Right lobe of liver (tissue), 6 donors: ENCODE measurements around the gene CDH16. TPM values are rescaled to one million over a fixed set of nuclear protein-coding genes. Genes with fewer than 3 reads are reported as not detected.
"Not testable (repeated sequence)": the region's sequence is repeated elsewhere in the genome, so short reads cannot be mapped to it uniquely, and the experiment has no call there.

ENCODE experiments used
- ATAC-seq, 4 donors: fragments of 200-7000 bp; cut with Tn5 transposase; one replicate each; pipeline ENCODE4 v1.9.1; 2020; ENCODE audit warnings: mild to moderate bottlenecking in 4 of 4, moderate library complexity in 4 of 4
- DNase-seq, 3 donors: peaks; one replicate each; pipeline ENCODE4 v3.0.0-alpha.2; 2020
- H3K27ac ChIP-seq, 3 donors: fragments of 200-600 bp; one replicate each; pipeline ENCODE4 v1.8.0; 2022
- H3K27me3 ChIP-seq, 2 donors: fragments of 200-600 bp; one replicate each; pipeline ENCODE4 v1.8.0; 2022
- H3K36me3 ChIP-seq, 4 donors: fragments of 200-600 bp; sonication (generic) in 1 of 4; one replicate each; pipeline versions ENCODE4 v1.5.1 to v1.8.0; 2017 to 2022; ENCODE audit warnings: control low read depth in 1 of 4
- H3K4me1 ChIP-seq, 4 donors: fragments of 200-600 bp; sonication (generic) in 1 of 4; one replicate each; pipeline versions ENCODE4 v1.5.1 to v1.8.0; 2017 to 2022; ENCODE audit warnings: control low read depth in 1 of 4
- H3K4me3 ChIP-seq, 3 donors: fragments of 200-600 bp; one replicate each; pipeline ENCODE4 v1.8.0; 2022
- H3K9me3 ChIP-seq, 4 donors: fragments of 200-600 bp; sonication (generic) in 1 of 4; one replicate each; pipeline versions ENCODE4 v1.5.1 to v1.8.0; 2017 to 2022; ENCODE audit warnings: control low read depth in 1 of 4
- CTCF ChIP-seq, 4 donors: fragments of 200-600 bp in 3 of 4; fragments of 450-650 bp in 1 of 4; IDR thresholded peaks; one replicate each; pipeline versions ENCODE4 v1.5.1 to v1.8.0; 2016 to 2022; ENCODE audit warnings: antibody characterized with exemption in 4 of 4, mild to moderate bottlenecking in 2 of 4
- POLR2A ChIP-seq: fragments of 450-650 bp; IDR thresholded peaks from one replicate; pipeline ENCODE4 v1.6.1; 2017; ENCODE audit warnings: antibody characterized with exemption, mild to moderate bottlenecking
- WGBS: methylation state at CpG from one replicate; pipeline ENCODE4 v1.1.6; 2018; ENCODE audit warnings: low coverage, low lambda C conversion rate; ENCODE audit not compliant: insufficient coverage; ENCODE audit errors: missing lambda C conversion rate; 5-methylcytosine and 5-hydroxymethylcytosine counted together
- intact Hi-C, 2 donors: fragments of 100-400 bp; cut with DNase I; formaldehyde crosslinking; loops; one replicate each; pipeline versions ENCODE4 v1.11.2 to v1.14.1; 2022
- total RNA-seq, 6 experiments: library from RNA; depleted of rRNA in 2 of 6; stranded (reverse); fragments of >200 nt in 2 of 6; fragmentation: NEBNext Ultra II Directional in 3 of 6; extraction: Animal tissue kit (Norgen Biotek cat#: 25700) in 3 of 6; gene quantifications; one replicate each; pipeline versions ENCODE4 v1.1.0 to v1.2.4, GENCODE V29; 2016 to 2023
- donor health status: DM: no; HTN: yes; CAD: no.
- donor health status: DM: no; HTN: no; CAD: no.
- donor health status: DM: no; HTN: no; CAD: no.
- donor health status: DM: no; HTN: yes; CAD: no.
- donor health status: DM: no; HTN: yes; CAD: no.

Gene CDH16
- total RNA-seq, 6 experiments from 2014 or later = 0.07 to 0.47 (median 0.22) TPM; not detected in 2

GRCh38 chr16:66899310-66899944, 19.3 kb downstream of the CDH16 start:
- Histone ChIP-seq H3K4me3 (no peak overlapping the region), H3K36me3 (no peaks in the 10 kb centered on the region), H3K9me3 (no peaks in the 10 kb centered on the region), H3K4me1 (peaks cover 0 to 19% (median 8%) of the 10 kb centered on the region in 4 donors), H3K27ac (peak overlapping the region; percentile 37 to 66 (median 64)), H3K27me3 (no peaks in the 10 kb centered on the region)
- TF ChIP-seq CTCF (IDR thresholded peaks at IDR 0.05) = no peak
- TF ChIP-seq POLR2A = no peak
- DNase-seq (peak; percentile 46 to 83 (median 82)), ATAC-seq (peak; percentile 63 to 87 (median 74))
- WGBS = 36% methylated on average over 2 of the region's 6 CpGs
- intact Hi-C loops = loop anchor here in 1 of 2 donors (5.0 kb wide), 1 partner anchor 43 kb away; no protein-coding TSS in a partner anchor

- intact Hi-C loops = loop anchor here in 1 of 2 donors (5.0 kb wide), 1 partner anchor 43 kb away; no protein-coding TSS in a partner anchor
- H3K36me3 ChIP-seq = no peaks in the 10 kb centered on the region
- TF ChIP-seq CTCF (IDR thresholded peaks at IDR 0.05) (no peak), POLR2A (no peak)
- no peak overlapping the region for H3K4me3 ChIP-seq
- peak overlapping the region in 2 of 3 donors; percentile 64 to 66 for H3K27ac ChIP-seq
- no peaks in the 10 kb centered on the region for H3K27me3 ChIP-seq
- 0% methylated on average over 2 of the region's 2 CpGs for WGBS
- no peak for DNase-seq
- peaks cover 0 to 19% (median 8%) of the 10 kb centered on the region in 4 donors for H3K4me1 ChIP-seq
- ATAC-seq = no peak
- no peaks in the 10 kb centered on the region for H3K9me3 ChIP-seq
These were observed 19.8 kb downstream of the CDH16 start for GRCh38 chr16:66898933-66899309.

- H3K4me3 ChIP-seq = no peak overlapping the region
- H3K36me3 ChIP-seq = no peaks in the 10 kb centered on the region
- peaks cover 0 to 19% (median 8%) of the 10 kb centered on the region in 4 donors for H3K4me1 ChIP-seq
- peak in 2 of 3 donors; percentile 21 to 53 for DNase-seq
- 55% methylated on average over 3 of the region's 3 CpGs for WGBS
- no peak for TF ChIP-seq POLR2A
- TF ChIP-seq CTCF (IDR thresholded peaks at IDR 0.05) = no peak
- H3K9me3 ChIP-seq = no peaks in the 10 kb centered on the region
- peak in 1 of 4 donors; percentile 12 for ATAC-seq
- H3K27me3 ChIP-seq = no peaks in the 10 kb centered on the region
- intact Hi-C loops = loop anchor here in 1 of 2 donors (5.0 kb wide), 1 partner anchor 44 kb away; no protein-coding TSS in a partner anchor
- no peak overlapping the region for H3K27ac ChIP-seq
These were observed 20.5 kb downstream of the CDH16 start for GRCh38 chr16:66898207-66898606.

GRCh38 chr16:66896682-66897081, 22.0 kb downstream of the CDH16 start:
- 57% methylated on average over 5 of the region's 5 CpGs for WGBS
- not testable (repeated sequence) for H3K36me3 ChIP-seq, H3K27ac ChIP-seq, ATAC-seq, H3K4me3 ChIP-seq, H3K9me3 ChIP-seq, H3K27me3 ChIP-seq
- DNase-seq = peak in 1 of 3 donors; percentile 5
- H3K4me1 ChIP-seq = peaks cover 0 to 19% (median 8%) of the 10 kb centered on the region in 4 donors
- intact Hi-C loops = loop anchor here in 1 of 2 donors (5.0 kb wide), 1 partner anchor 46 kb away; no protein-coding TSS in a partner anchor

- no peaks in the 10 kb centered on the region for H3K9me3 ChIP-seq
- 100% methylated on average over 2 of the region's 3 CpGs for WGBS
- H3K27me3 ChIP-seq = no peaks in the 10 kb centered on the region
- peak in 1 of 3 donors; percentile 22 for DNase-seq
- peaks cover 0 to 21% (median 9%) of the 10 kb centered on the region in 4 donors for H3K4me1 ChIP-seq
- H3K27ac ChIP-seq = no peak overlapping the region
- no peak for TF ChIP-seq POLR2A
- TF ChIP-seq CTCF (IDR thresholded peaks at IDR 0.05) = no peak
- no peak overlapping the region for H3K4me3 ChIP-seq
- ATAC-seq = no peak
- intact Hi-C loops = loop anchor here in 1 of 2 donors (5.0 kb wide), 1 partner anchor 46 kb away; no protein-coding TSS in a partner anchor
- no peaks in the 10 kb centered on the region for H3K36me3 ChIP-seq
These were observed 22.7 kb downstream of the CDH16 start for GRCh38 chr16:66895999-66896398.
